ENCODE measurements around the gene FAM114A2.
"Not testable (repeated sequence)": the region's sequence is repeated elsewhere in the genome, so short reads cannot be mapped to it uniquely, and the experiment has no call there.

Gene FAM114A2

GRCh38 chr5:154047324-154047723, 8.6 kb upstream of the FAM114A2 start:
- no peak for DNase-seq

- DNase-seq = no peak
Measured at GRCh38 chr5:154046486-154046885, 7.8 kb upstream of the FAM114A2 start.

GRCh38 chr5:154044581-154044980, 5.9 kb upstream of the FAM114A2 start:
- no peak for DNase-seq

GRCh38 chr5:154044099-154044498, 5.4 kb upstream of the FAM114A2 start:
- DNase-seq = no peak

- DNase-seq = no peak
Measured at GRCh38 chr5:154042766-154043165, 4.1 kb upstream of the FAM114A2 start.

- no peak for DNase-seq
Measured at GRCh38 chr5:154039458-154039829, 734 bp upstream of the FAM114A2 start.

- DNase-seq = peak in 1 of 2 experiments; percentile 39
Measured at GRCh38 chr5:154038261-154038706, 426 bp downstream of the FAM114A2 start.

GRCh38 chr5:154034944-154035343, 3.8 kb downstream of the FAM114A2 start:
- no peak for DNase-seq

- no peak for DNase-seq
Measured at GRCh38 chr5:154031937-154032489, 6.7 kb downstream of the FAM114A2 start.

- DNase-seq = no peak
Measured at GRCh38 chr5:154025951-154026350, 12.8 kb downstream of the FAM114A2 start.

GRCh38 chr5:154018919-154019318, 19.8 kb downstream of the FAM114A2 start:
- not testable (repeated sequence) for DNase-seq

- DNase-seq = no peak
Measured at GRCh38 chr5:154015071-154015693, 23.5 kb downstream of the FAM114A2 start.

- no peak for DNase-seq
Measured at GRCh38 chr5:154010660-154011059, 28.1 kb downstream of the FAM114A2 start.

GRCh38 chr5:154005648-154006047, 33.1 kb downstream of the FAM114A2 start:
- no peak for DNase-seq

- no peak for DNase-seq
Measured at GRCh38 chr5:154002511-154003020, 36.1 kb downstream of the FAM114A2 start.

- no peak for DNase-seq
Measured at GRCh38 chr5:154002093-154002492, 36.6 kb downstream of the FAM114A2 start.

GRCh38 chr5:154000703-154001102, 38.0 kb downstream of the FAM114A2 start:
- DNase-seq = no peak

GRCh38 chr5:153999995-154000394, 38.7 kb downstream of the FAM114A2 start:
- no peak for DNase-seq

GRCh38 chr5:153998768-153999167, 39.9 kb downstream of the FAM114A2 start:
- no peak for DNase-seq

- no peak for DNase-seq
Measured at GRCh38 chr5:153998010-153998409, 40.7 kb downstream of the FAM114A2 start.

GRCh38 chr5:153991168-153991567, 47.5 kb downstream of the FAM114A2 start:
- no peak for DNase-seq

GRCh38 chr5:153988510-153988909, 50.2 kb downstream of the FAM114A2 start:
- DNase-seq = no peak

GRCh38 chr5:153987301-153987700, 51.4 kb downstream of the FAM114A2 start:
- no peak for DNase-seq

- DNase-seq = no peak
Measured at GRCh38 chr5:153985498-153985897, 53.2 kb downstream of the FAM114A2 start.

GRCh38 chr5:153983885-153984284, 54.8 kb downstream of the FAM114A2 start:
- DNase-seq = no peak
